Stomach (tissue), 4 donors: ENCODE results near the gene RBM19.

ENCODE experiments used
- EP300 ChIP-seq: sonication (generic); formaldehyde crosslinking; IDR thresholded peaks from one replicate; pipeline ENCODE4 v1.6.1; 2017; ENCODE audit warnings: antibody characterized with exemption
- POLR2A ChIP-seq, 4 donors: fragments of 450-650 bp; IDR thresholded peaks; one replicate each; pipeline ENCODE4 v1.6.1; 2016; ENCODE audit warnings: antibody characterized with exemption in 4 of 4, control low read depth in 2 of 4, mild to moderate bottlenecking in 1 of 4, moderate library complexity in 1 of 4
- POLR2AphosphoS5 ChIP-seq, 3 donors: sonication (generic); formaldehyde crosslinking; IDR thresholded peaks; one replicate each; pipeline ENCODE4 v1.6.1; 2016; ENCODE audit warnings: antibody characterized with exemption in 3 of 3
- TF ChIP-seq, protein P1 (sequence below), 7 experiments: fragments of 450-650 bp in 4 of 7; fragments of 200-600 bp in 3 of 7; sonication (generic) in 3 of 7; IDR thresholded peaks; one replicate each; pipeline ENCODE4 v1.5.1; 2016 to 2019; ENCODE audit warnings: antibody characterized with exemption in 7 of 7, control low read depth in 2 of 7, mild to moderate bottlenecking in 1 of 7

DNA sequence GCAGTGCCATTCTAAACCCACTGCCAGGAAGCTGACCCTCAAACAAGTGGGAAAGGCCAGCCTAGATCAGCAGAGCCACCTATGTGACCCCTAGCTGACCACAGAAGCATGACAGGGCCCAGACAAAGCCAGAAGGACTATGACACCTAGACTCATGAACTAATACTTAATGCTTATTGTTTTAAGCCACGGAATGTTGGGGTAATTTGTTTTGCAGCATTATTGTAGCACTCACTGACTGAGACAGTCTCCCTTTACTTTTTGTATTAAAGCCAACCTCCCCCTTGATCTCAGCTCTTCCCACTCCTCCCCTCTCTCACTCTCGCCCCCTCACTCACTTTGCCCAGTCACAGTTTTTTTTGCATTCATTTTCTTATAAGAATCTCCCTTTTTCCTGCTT is 186.4 kb downstream of the RBM19 start:
- TF ChIP-seq POLR2A (IDR thresholded peaks at IDR 0.05) = no peak
- TF ChIP-seq POLR2AphosphoS5 (IDR thresholded peaks at IDR 0.05) = no peak
- TF ChIP-seq, protein P1, sequence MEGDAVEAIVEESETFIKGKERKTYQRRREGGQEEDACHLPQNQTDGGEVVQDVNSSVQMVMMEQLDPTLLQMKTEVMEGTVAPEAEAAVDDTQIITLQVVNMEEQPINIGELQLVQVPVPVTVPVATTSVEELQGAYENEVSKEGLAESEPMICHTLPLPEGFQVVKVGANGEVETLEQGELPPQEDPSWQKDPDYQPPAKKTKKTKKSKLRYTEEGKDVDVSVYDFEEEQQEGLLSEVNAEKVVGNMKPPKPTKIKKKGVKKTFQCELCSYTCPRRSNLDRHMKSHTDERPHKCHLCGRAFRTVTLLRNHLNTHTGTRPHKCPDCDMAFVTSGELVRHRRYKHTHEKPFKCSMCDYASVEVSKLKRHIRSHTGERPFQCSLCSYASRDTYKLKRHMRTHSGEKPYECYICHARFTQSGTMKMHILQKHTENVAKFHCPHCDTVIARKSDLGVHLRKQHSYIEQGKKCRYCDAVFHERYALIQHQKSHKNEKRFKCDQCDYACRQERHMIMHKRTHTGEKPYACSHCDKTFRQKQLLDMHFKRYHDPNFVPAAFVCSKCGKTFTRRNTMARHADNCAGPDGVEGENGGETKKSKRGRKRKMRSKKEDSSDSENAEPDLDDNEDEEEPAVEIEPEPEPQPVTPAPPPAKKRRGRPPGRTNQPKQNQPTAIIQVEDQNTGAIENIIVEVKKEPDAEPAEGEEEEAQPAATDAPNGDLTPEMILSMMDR (IDR thresholded peaks at IDR 0.05) = no peak
- no peak for TF ChIP-seq EP300
